GM19025 (cell line): ENCODE measurements around the gene CD52.
A peak's percentile ranks its signal among the peaks of the same experiment; 100 is the strongest.
"Not testable (repeated sequence)": the region's sequence is repeated elsewhere in the genome, so short reads cannot be mapped to it uniquely, and the experiment has no call there.

Experiments
- ATAC-seq: cut with Tn5 transposase; IDR thresholded peaks from one replicate; pipeline ENCODE4 v1.9.1; 2021; ENCODE audit warnings: mild to moderate bottlenecking, low read depth, moderate library complexity; ENCODE audit not compliant: unreplicated experiment

The CD52 gene

GRCh38 chr1:26297057-26297790 is 20.5 kb upstream of the CD52 start:
- ATAC-seq = no peak

GRCh38 chr1:26297791-26298124 is 20.0 kb upstream of the CD52 start:
- ATAC-seq = no peak

GRCh38 chr1:26300578-26301275 is 17.0 kb upstream of the CD52 start:
- ATAC-seq = no peak

GRCh38 chr1:26302733-26303405 is 14.9 kb upstream of the CD52 start:
- no peak for ATAC-seq

- ATAC-seq = no peak
Observed at GRCh38 chr1:26305667-26306289, 12.0 kb upstream of the CD52 start.

- ATAC-seq = peak; percentile 98
Observed at GRCh38 chr1:26306290-26307229, 11.2 kb upstream of the CD52 start, which contains the start of gene UBXN11. Gene UBXN11 (minus strand): TSS chr1:26306636. CDS start chr1:26302883, 3,753 bp downstream.

- no peak for ATAC-seq
Observed at GRCh38 chr1:26307363-26307781, 10.4 kb upstream of the CD52 start.

- ATAC-seq = not testable (repeated sequence)
Observed at GRCh38 chr1:26307966-26308899, 9.5 kb upstream of the CD52 start.

- ATAC-seq = no peak
Observed at GRCh38 chr1:26314501-26314900, 3.3 kb upstream of the CD52 start.

- no peak for ATAC-seq
Observed at GRCh38 chr1:26315874-26316850, 1.6 kb upstream of the CD52 start.

- no peak for ATAC-seq
Observed at GRCh38 chr1:26317146-26317545, 612 bp upstream of the CD52 start.

GRCh38 chr1:26318338-26319064 is 743 bp downstream of the CD52 start:
- ATAC-seq = no peak

GRCh38 chr1:26320896-26321295 is 3.1 kb downstream of the CD52 start:
- ATAC-seq = no peak

GRCh38 chr1:26321315-26322041 is 3.7 kb downstream of the CD52 start:
- peak; percentile 42 for ATAC-seq

GRCh38 chr1:26322042-26322331 is 4.2 kb downstream of the CD52 start:
- ATAC-seq = no peak

- ATAC-seq = no peak
Observed at GRCh38 chr1:26323382-26323781, 5.6 kb downstream of the CD52 start.

- ATAC-seq = no peak
Observed at GRCh38 chr1:26324550-26324949, 6.8 kb downstream of the CD52 start.
